Measurements from ENCODE around the gene PHLDB2. TPM values are rescaled to one million over a fixed set of nuclear protein-coding genes. Genes with fewer than 3 reads are reported as not detected.

The PHLDB2 gene
- total RNA-seq, 2 donors from 2014 or later, result 125 to 135 TPM

DNA sequence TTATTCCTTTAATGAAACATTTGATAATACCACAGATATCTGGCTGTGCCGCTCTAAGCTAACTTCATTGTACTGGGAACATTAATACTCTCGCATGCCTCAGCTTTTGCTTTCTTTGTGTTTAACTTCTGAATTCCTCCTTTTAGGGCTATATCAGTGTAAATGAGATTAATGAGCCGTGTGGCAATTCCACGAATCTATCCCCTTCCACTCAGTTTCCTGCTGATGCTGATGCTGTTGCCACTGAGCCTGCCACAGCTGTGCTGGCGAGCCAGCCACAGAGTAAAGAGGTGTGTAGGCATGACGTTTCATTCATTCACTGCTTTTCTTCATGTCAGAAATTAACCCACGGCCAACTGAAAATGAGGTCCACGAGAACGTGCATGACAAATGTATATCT lies 89.7 kb downstream of the PHLDB2 start:
- intact Hi-C loops (cut with DNase I), result loop anchor here in 1 of 2 donors (10.0 kb wide), 1 partner anchor 84 kb away; no protein-coding TSS in a partner anchor

DNA sequence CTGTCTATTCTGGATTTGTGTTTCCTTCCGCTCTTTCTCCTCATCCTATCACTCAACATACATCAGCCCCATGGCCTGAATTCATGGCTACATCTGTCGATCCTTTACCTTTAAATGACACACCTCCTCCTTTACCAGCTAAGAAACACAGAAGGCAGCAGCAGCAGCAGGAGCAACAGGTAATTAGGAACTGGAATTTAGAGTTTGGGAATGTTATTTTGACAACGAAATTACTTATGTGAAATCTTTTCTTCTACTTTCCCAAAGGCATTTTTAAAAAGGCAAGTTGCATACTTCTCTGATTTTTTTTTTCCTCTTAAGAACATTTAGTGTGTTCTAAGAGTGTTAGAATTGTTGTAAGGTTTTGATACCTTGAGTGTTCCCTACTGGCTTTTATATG lies 90.6 kb downstream of the PHLDB2 start:
- no peak for DNase-seq (ENCODE audit: low spot score)
- intact Hi-C loops (cut with DNase I), result loop anchor here in 1 of 2 donors (10.0 kb wide), 1 partner anchor 85 kb away; no protein-coding TSS in a partner anchor

More for the DNA sequence above, 89.7 kb downstream of the PHLDB2 start:
- DNase-seq (ENCODE audit: low spot score), result no peak

DNA sequence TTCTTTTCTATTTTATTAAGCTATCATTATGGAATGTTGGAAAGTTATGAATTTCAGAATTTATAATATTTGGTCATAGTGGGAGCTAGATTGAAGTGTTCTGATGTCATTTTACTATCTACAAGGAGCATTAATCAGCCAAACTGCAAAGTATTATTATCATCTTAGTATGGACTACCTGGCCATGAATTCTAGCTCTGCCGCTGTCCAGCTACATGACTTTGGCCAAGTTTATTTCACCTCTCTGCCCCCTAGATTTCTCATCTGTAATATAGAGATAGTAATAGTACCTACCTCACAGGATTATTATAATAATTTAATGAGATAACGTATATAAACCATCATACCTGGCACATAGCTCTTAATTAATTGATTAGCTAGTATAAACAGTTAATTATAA lies 92.0 kb downstream of the PHLDB2 start:
- no peak for DNase-seq (ENCODE audit: low spot score)

DNA sequence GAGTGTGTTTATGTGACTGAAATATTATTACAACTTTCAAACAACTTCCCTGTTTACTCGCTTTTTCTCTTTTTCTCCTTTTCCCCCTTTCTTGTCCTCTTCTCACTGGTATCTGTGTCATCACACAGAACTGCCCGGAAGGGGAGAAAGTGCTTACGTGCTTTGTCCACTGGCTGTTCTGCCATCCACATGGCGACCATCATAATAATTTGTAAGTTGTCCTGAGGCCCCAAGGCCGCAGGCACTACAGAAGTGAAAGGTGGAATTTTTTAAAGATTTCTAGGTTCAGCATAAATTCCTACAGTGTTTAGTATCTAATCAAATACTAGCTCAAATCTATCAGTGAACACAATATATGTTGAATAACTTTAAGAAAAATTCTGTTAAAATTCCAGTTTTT lies 93.0 kb downstream of the PHLDB2 start:
- no peak for DNase-seq (ENCODE audit: low spot score)
- intact Hi-C loops (cut with DNase I), result no loop called here

More for the DNA sequence above, 92.0 kb downstream of the PHLDB2 start:
- intact Hi-C loops (cut with DNase I), result no loop called here

DNA sequence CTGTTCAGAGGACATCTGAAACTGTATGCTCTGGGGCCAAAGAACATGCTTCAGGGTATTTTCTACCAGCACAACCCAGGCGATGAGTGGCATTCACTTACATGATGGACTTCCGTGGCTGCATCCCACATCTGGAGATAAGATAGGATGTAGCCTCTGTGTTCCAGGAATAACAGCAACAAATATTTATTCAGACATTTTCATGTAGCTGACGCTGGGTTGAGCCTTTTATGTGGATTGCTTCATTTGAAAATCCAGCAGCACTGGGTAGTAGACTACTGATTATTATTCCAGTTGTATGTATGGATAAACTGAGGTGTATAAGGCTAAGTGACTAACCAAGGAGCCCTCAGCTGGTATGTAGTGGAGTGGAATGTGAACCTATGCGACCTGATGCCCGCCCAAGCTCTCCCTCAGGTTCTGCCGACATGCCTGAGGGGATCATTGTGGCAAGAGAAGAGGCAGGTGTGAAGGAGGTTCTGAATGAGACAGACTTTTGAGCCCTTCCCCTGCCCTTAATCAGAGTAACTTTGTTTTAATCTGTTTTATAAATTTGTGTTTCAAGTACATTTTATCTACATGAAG lies 93.9 kb downstream of the PHLDB2 start:
- intact Hi-C loops (cut with DNase I), result no loop called here
- no peak for DNase-seq (ENCODE audit: low spot score)

DNA sequence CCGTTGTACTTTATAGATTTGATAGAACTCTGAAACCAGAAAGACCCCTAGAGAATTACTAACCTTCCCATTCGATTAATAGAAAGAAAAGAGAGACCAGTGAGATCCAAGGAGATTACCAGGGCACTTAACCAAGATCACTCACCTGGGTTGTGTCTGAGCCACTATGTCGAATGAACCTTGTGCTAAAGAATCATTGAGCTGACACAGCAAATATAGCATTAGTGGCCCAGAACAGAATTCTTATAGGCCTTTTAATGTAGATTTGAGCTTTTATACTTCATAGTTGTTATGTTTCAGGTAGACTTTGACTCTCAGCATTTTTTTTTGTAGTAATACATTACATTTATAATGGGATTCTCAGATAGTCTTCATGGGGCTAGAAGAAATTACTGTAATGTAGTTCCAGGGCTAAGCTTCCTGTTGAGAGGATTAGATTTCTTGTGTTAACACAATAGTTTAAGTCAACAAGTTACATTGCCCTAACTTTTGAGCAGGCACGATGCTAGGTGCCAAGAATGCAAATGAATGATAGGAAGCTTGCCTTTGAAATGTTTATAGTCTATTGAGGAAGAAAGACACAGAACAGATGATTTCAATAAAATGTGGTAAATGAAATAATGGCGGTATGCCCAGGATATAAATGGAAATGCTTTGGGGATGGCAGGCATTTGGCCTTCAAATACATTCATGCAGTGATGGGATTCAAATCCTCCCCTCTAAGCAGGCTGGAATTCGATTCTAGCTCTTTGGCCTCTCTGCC lies 95.3 kb downstream of the PHLDB2 start:
- intact Hi-C loops (cut with DNase I), result no loop called here
- DNase-seq (ENCODE audit: low spot score), result no peak

DNA sequence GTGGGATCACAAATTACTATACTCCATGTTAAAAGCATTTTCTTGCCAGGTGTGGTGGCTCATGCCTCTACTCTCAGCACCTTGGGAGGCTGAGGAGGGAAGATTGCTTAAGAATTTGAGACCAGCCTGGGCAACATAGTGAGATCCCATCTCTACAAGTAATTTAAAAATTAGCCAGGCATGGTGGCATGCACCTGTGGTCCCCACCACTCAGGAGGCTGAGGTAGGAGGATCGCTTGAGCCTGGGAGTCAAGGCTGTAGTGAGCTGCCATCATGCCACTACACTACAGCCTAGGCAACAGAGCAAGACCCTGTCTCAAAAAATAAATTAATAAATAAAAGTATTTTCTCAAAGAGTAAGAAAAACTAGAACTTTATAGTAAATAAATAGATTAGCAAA lies 96.8 kb downstream of the PHLDB2 start:
- intact Hi-C loops (cut with DNase I), result no loop called here
- no peak for DNase-seq (ENCODE audit: low spot score)

DNA sequence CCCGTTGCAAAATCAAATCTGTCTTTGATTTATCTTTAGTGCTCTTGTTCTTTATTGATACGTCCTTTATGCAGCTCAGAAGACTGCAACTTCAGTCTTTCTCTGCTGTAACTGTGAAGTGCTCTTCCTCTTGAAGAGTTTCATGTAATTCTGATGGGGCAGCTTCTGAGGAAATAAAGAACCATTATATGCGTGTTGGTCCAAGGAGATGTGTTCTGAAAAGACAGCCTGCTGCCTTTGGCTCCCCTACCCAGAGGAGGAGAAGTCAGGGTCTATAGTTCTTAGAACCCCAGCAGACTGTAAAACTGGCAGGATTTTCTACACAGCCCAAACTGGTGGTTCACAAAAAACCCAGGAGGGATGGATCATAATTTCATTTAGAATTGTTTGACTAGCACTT lies 97.4 kb downstream of the PHLDB2 start:
- intact Hi-C loops (cut with DNase I), result no loop called here
- no peak for DNase-seq (ENCODE audit: low spot score)

DNA sequence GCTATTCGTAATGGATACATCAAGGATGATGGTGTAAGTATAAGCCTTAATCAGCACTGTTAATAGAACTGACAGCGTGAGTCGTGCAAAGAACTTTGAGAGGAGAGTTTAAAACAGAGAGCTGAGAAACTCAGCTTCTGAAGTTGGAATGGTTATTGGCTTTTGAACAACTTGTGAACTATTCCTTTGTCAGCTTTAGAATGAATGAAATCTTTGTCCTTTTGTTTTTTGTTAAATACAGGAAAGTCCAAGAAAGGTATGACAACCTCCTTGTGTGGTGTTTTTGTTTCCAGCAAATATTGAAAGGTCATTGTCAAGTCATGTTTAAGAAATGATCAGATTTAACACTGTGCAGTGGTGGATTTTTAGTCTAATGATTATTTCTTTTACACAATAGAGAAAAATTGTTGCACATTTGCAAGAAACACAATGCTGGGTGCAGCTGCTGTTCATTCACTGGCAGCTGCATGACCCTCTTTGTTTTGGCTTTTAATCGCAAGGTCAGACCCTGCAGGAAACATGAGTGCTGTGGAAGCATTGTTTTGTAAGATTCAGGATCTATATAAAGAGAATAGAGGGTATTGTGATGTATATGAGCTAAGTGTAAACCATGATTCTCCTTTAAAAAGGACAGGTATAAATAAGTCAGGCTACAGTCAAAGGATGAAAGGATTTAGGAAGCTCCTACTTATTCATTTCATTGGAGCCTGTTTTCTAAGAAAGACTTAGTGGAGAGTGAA lies 98.1 kb downstream of the PHLDB2 start:
- intact Hi-C loops (cut with DNase I), result no loop called here
- no peak for DNase-seq (ENCODE audit: low spot score)

DNA sequence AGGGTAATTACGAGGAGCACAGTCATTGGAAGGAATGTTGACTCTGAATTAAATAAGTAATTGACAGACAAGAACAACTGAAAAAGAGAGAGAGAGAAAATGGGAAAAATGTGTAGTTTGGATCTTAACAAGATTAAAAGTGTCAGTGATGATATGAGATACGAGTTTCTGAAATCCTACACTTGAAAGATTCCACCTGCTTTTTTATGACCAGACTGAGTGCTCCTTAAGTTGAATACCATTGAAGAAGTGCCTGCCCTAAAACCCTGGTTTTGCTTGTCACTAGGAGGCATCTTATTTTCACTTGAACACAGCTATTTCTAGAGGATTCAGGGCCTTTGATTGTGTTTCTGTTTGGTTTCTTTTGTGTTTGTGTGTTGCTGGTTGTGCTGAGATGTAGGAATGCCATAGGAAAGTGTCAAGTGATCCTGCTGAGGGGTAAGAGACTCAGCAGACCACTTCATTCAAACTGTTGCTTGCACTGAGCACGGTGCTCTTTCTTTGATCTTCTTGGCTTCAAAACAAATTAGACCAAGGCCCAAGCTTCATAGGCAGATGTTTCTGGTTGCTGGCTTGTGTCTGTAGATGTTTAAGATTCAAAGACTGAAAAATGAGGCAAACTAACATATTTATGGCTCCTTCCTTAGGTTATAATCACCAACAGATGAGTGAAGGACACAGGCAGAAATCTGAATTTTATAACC lies 102.5 kb downstream of the PHLDB2 start:
- DNase-seq (ENCODE audit: low spot score), result no peak
- intact Hi-C loops (cut with DNase I), result no loop called here

DNA sequence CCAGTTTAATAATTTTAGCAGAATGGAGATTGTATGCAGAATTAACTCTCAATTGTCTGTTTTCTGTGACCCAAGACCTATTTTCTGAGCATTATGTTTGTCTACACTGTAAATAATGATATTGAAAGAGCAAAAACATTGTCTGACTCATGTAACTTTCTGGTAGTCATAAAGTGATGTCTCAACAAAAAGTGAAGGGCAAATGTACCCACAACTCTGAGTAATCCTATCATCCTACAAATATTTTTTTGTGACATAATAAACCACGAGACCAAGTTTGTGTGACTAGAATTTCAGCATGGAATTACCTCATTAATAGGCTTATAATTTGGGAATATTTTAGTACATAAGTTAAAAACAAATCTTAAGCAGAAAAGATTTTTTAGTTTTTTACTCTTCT lies 104.4 kb downstream of the PHLDB2 start:
- intact Hi-C loops (cut with DNase I), result no loop called here
- DNase-seq (ENCODE audit: low spot score), result no peak

DNA sequence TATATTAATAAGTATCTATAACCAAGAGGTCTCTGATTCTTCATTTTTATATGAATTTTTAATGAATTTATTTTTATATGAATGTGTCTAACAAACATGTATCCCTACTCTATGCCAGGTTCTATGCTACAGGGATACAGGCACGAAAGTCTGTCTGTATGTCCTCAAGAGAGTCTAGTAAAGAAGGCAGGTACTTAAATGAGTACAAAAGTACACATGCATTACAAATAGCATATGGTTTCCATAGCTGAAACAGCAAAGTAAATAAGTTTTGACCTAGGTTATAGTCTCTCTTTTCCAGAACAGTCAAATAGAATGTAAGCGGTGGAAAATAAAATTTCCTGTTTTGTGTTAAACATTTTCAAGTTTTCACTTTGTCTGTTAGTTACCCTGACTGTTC lies 106.4 kb downstream of the PHLDB2 start:
- intact Hi-C loops (cut with DNase I), result loop anchor here (5.0 kb wide), 1 partner anchor 248 kb away; no protein-coding TSS in a partner anchor

DNA sequence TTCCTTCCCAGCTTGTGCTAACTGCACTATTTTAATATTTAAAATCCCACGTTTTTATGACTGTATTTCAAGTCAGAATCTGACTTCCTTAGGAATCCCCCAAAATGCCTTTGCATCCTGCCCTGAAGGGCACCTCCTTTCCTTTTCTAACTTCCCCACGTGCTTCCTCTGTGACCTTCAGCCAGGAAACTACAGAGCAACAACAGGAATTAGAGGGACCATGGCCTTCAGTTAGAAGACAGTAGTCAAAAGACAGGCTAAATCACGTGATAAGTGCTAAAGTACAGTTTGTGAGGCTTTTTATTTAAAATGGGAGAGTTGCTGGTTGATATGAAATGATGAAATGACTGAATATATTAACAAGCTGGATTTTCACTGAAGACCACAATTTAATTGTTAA lies 108.0 kb downstream of the PHLDB2 start:
- intact Hi-C loops (cut with DNase I), result loop anchor here (5.0 kb wide), 1 partner anchor 250 kb away; no protein-coding TSS in a partner anchor
- DNase-seq (ENCODE audit: low spot score), result no peak

More for the DNA sequence above, 106.4 kb downstream of the PHLDB2 start:
- no peak for DNase-seq (ENCODE audit: low spot score)

DNA sequence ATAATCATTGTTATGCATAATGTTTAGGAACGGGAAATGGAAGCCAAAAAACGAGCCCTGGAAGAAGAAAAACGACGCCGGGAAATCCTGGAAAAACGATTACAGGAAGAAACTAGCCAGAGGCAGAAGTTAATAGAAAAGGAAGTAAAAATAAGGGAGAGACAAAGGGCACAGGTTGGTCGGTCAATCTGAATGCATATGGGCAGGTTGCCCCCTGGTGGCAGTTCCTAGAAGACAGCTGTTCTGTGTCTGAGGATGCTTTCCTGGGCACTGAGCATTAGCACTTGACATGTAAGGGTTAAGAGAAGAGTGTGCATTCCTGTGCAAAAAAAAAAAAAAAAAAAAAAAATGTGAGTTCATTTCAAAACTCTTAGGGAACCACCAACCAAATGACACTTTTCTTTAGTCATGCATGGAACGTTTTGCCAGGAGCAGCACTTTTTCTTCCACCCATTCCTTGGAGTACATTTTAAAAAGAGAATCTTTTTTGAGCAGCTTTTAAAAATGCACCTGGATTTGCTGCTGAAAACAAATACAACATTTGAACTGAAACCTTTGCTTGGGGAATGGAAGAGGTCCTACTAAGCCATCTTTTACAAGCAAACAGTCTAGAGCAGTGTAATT lies 108.7 kb downstream of the PHLDB2 start:
- peak; percentile 90 for DNase-seq (ENCODE audit: low spot score)
- intact Hi-C loops (cut with DNase I), result loop anchor here (5.0 kb wide), 1 partner anchor 250 kb away; no protein-coding TSS in a partner anchor

DNA sequence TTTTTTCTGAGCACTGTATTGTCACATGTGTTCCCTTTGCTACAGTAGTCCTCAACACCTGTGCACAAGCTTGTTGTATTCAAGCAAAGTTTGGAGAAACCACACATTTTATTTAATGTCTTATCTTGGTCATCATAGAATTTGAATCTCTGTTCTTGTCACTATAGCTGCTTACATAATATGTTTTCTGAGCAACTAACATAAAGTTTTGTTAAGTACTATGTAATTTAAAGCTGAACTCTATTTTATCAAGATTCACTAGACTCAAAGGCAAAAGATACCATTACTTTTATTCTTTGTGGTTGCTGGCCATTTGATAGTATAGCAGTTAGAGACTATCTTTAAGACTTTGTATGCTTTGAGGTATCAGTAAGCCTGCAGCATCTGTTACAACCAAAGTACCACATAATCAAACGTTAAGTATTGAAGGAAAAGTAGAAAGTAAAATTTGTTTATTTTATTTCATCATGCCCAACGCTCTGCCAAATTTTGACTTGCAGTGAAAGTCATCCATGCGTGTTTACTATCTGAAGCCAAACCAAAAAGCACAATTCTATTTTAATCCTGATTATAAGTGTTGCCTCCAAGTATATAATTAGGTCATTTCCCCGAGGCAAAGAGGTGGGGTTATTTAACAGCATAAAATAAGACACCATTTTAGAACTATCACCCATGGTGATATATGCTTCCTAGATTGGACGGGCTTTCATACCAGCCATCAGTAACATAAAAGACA lies 109.4 kb downstream of the PHLDB2 start:
- no peak for DNase-seq (ENCODE audit: low spot score)

DNA sequence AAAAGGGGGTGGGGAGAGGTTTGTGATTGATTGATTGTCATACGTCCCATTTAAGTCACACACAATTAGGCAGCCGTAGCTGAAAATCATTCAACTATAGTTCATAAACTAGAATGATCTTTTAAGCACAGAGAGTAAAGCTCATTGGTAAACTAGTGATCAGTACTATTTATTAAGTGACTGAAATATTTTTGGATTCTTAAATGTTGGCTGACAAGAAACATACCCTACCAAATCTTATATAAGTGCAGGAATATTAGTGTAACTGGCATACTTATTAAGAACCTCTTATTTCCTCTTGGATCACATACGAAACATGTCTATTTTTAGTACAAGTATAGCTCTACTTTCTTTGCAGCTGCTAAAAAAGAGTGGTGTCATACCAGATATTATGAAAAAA lies 111.3 kb downstream of the PHLDB2 start:
- no peak for DNase-seq (ENCODE audit: low spot score)
- intact Hi-C loops (cut with DNase I), result no loop called here

More for the DNA sequence above, 109.4 kb downstream of the PHLDB2 start:
- intact Hi-C loops (cut with DNase I), result loop anchor here (5.0 kb wide), 1 partner anchor 251 kb away; no protein-coding TSS in a partner anchor

DNA sequence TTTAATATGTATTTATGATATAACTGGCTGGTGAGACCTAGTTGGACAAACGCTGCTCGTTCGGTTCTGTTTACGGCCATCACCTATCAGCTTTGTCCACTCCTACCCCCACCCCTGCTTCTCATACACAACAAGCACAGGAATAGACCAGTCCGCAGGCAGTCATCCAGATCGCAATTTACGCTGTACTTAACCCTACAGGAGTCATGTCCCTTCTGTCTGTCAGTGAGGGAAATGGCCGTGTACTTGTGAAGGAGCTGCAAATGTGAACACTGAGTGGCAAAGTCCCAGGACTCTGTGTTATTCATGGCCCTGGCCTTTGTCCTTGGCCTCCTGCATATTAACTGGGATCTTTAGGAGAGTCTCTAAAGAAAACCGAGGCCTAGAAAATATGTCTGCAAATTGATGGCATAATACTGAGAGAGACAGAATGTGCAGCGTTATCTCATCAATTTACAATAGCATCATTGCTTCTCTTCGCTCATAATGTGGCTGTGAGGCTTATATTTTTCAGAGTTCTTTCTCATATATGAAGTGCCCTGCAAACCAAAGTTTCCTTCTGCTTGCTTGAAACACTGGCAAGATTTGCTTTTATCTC lies 112.6 kb downstream of the PHLDB2 start:
- intact Hi-C loops (cut with DNase I), result no loop called here
- DNase-seq (ENCODE audit: low spot score), result no peak

DNA sequence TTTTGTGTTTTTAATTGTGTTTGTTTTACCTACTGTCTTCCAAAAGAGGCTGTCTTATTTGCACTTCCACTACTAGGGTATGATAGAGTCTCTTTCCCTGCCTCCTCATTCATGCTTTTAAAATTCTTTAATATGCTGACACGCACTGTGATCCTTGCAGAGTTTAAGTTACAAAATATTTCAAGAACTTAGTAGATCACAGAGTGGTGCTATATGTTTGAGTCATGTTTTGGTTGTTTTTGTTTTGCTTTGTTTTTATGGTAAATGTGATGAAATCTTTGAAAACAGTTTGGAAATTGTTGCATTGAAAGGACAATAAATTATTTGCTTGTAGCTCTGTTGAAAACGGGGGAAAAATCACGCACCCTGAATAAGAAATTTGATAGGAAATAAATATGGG lies 113.8 kb downstream of the PHLDB2 start:
- no peak for DNase-seq (ENCODE audit: low spot score)
- intact Hi-C loops (cut with DNase I), result no loop called here

Measured in posterior vena cava (tissue), 2 donors.